Limb (tissue), 2 donors: Measurements from ENCODE around the gene LRIG3.
"Not testable (repeated sequence)": the region's sequence is repeated elsewhere in the genome, so short reads cannot be mapped to it uniquely, and the experiment has no call there.

ENCODE experiments used
- DNase-seq, 2 donors: peaks; one replicate each; pipeline ENCODE4 v3.0.0-alpha.2; 2016; ENCODE audit errors: extremely low spot score in 2 of 2

Gene LRIG3

GRCh38 chr12:58920102-58920960 is at the start of gene LRIG3:
Gene LRIG3, minus strand, starts transcription at chr12:58920504. Its CDS starts 269 bp downstream, at chr12:58920235.
- peak; percentile 97 for DNase-seq

- peak in 1 of 2 donors; percentile 32 for DNase-seq
Observed at GRCh38 chr12:58969237-58969636, 48.9 kb upstream of the LRIG3 start.

- peak; percentile 27 to 46 for DNase-seq
Observed at GRCh38 chr12:58967561-58967960, 47.3 kb upstream of the LRIG3 start.

GRCh38 chr12:58966939-58967338 is 46.6 kb upstream of the LRIG3 start:
- no peak for DNase-seq

- DNase-seq: no peak
Observed at GRCh38 chr12:58965568-58965967, 45.3 kb upstream of the LRIG3 start.

- DNase-seq: no peak
Observed at GRCh38 chr12:58963844-58964243, 43.5 kb upstream of the LRIG3 start.

- DNase-seq: no peak
Observed at GRCh38 chr12:58961906-58962305, 41.6 kb upstream of the LRIG3 start.

GRCh38 chr12:58961166-58961565 is 40.9 kb upstream of the LRIG3 start:
- no peak for DNase-seq

GRCh38 chr12:58959639-58960300 is 39.5 kb upstream of the LRIG3 start:
- DNase-seq: no peak

- DNase-seq: no peak
Observed at GRCh38 chr12:58957298-58957697, 37.0 kb upstream of the LRIG3 start.

- DNase-seq: no peak
Observed at GRCh38 chr12:58955849-58956248, 35.5 kb upstream of the LRIG3 start.

GRCh38 chr12:58954002-58954401 is 33.7 kb upstream of the LRIG3 start:
- no peak for DNase-seq

GRCh38 chr12:58950739-58951100 is 30.4 kb upstream of the LRIG3 start:
- DNase-seq: no peak

GRCh38 chr12:58949954-58950738 is 29.8 kb upstream of the LRIG3 start:
- not testable (repeated sequence) for DNase-seq

GRCh38 chr12:58943079-58943478 is 22.8 kb upstream of the LRIG3 start:
- no peak for DNase-seq

- DNase-seq: no peak
Observed at GRCh38 chr12:58942345-58942744, 22.0 kb upstream of the LRIG3 start.

GRCh38 chr12:58939399-58940100 is 19.2 kb upstream of the LRIG3 start:
- no peak for DNase-seq

- no peak for DNase-seq
Observed at GRCh38 chr12:58938440-58938839, 18.1 kb upstream of the LRIG3 start.

GRCh38 chr12:58934528-58934927 is 14.2 kb upstream of the LRIG3 start:
- no peak for DNase-seq

GRCh38 chr12:58932806-58933681 is 12.7 kb upstream of the LRIG3 start:
- peak in 1 of 2 donors; percentile 48 for DNase-seq
